ENCODE results near the gene DRG2.

DNA sequence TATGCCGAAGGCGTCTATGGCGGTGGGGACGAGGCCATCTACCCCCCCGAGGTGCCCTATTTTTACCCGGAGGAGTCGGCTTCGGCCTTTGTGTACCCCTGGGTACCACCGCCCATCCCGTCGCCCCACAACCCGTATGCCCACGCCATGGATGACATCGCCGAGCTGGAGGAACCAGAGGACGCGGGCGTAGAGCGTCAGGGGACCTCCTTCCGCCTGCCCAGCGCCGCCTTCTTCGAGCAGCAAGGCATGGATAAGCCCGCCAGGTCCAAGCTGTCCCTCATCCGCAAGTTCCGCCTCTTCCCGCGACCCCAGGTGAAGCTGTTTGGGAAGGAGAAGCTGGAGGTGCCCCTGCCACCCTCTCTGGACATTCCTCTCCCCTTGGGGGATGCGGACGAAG is 32.2 kb downstream of the DRG2 start:
- TF ChIP-seq, protein P1, sequence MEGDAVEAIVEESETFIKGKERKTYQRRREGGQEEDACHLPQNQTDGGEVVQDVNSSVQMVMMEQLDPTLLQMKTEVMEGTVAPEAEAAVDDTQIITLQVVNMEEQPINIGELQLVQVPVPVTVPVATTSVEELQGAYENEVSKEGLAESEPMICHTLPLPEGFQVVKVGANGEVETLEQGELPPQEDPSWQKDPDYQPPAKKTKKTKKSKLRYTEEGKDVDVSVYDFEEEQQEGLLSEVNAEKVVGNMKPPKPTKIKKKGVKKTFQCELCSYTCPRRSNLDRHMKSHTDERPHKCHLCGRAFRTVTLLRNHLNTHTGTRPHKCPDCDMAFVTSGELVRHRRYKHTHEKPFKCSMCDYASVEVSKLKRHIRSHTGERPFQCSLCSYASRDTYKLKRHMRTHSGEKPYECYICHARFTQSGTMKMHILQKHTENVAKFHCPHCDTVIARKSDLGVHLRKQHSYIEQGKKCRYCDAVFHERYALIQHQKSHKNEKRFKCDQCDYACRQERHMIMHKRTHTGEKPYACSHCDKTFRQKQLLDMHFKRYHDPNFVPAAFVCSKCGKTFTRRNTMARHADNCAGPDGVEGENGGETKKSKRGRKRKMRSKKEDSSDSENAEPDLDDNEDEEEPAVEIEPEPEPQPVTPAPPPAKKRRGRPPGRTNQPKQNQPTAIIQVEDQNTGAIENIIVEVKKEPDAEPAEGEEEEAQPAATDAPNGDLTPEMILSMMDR (IDR thresholded peaks at IDR 0.05 in 2 of 3, conservative IDR thresholded peaks at IDR 0.05 in 1 of 3; ENCODE audit: insufficient read depth in 2 of 3, low read depth in 1 of 3, low read length in 3 of 3) = no peak
- TF ChIP-seq CREB1 (IDR thresholded peaks at IDR 0.05) = no peak
- no peak for TF ChIP-seq CREB1 (CRISPR knock-in tag; IDR thresholded peaks at IDR 0.05)
- no peak for TF ChIP-seq REST (IDR thresholded peaks at IDR 0.05; ENCODE audit: borderline replicate concordance)
- TF ChIP-seq REST (CRISPR knock-in tag; IDR thresholded peaks at IDR 0.05; ENCODE audit: low read depth) = no peak
- TF ChIP-seq, protein P2, sequence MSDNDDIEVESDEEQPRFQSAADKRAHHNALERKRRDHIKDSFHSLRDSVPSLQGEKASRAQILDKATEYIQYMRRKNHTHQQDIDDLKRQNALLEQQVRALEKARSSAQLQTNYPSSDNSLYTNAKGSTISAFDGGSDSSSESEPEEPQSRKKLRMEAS (CRISPR knock-in tag; IDR thresholded peaks at IDR 0.05) = no peak
- TF ChIP-seq SIN3A (IDR thresholded peaks at IDR 0.05; ENCODE audit: borderline replicate concordance in 2 of 2, control insufficient read depth in 1 of 2, low read depth in 2 of 2, low read length in 2 of 2) = no peak
- no peak for TF ChIP-seq ZZZ3 (IDR thresholded peaks at IDR 0.05)
- no peak for TF ChIP-seq POLR2AphosphoS5 (IDR thresholded peaks at IDR 0.05; ENCODE audit: control insufficient read depth, insufficient read depth, low read depth, low read length)
- TF ChIP-seq EP300 (IDR thresholded peaks at IDR 0.05; ENCODE audit: low read length) = no peak
- TF ChIP-seq EZH2 (IDR thresholded peaks at IDR 0.05; ENCODE audit: borderline replicate concordance, low read depth, low read length) = no peak
- no peak for TF ChIP-seq SRSF3 (IDR thresholded peaks at IDR 0.05; ENCODE audit: insufficient read depth, low read length)
